CD4-positive, alpha-beta memory T cell (primary cell): Measurements from ENCODE around the gene ST3GAL3. TPM values are rescaled to one million over a fixed set of nuclear protein-coding genes. Genes with fewer than 3 reads are reported as not detected.

Experiments
- CTCF ChIA-PET: fragments of 350-600 bp; sonication (Branson Sonifier 250); formaldehyde crosslinking; loops from one replicate; lab custom pipeline; 2021; ENCODE audit warnings: inconsistent platforms; ENCODE audit not compliant: partially characterized antibody; lab: Charles Lee
- POLR2A ChIA-PET: fragments of 350-600 bp; sonication (Branson Sonifier 250); formaldehyde crosslinking; loops from one replicate; lab custom pipeline; 2021; ENCODE audit not compliant: partially characterized antibody; lab: Charles Lee
- DNase-seq, 5 donors: peaks; one replicate each; pipeline versions ENCODE4 v3.0.0 to v3.0.0-alpha.2; 2020 to 2022; ENCODE audit warnings: mixed read lengths in 1 of 5
- H3K27ac ChIP-seq: one replicate; pipeline ENCODE4 v1.7.0; 2013; ENCODE audit warnings: low read depth, low read length
- H3K27me3 ChIP-seq: 2 replicates; pipeline ENCODE4 v1.7.0; 2013; ENCODE audit warnings: mild to moderate bottlenecking, low read length, moderate library complexity; ENCODE audit not compliant: insufficient read depth
- H3K36me3 ChIP-seq: 2 replicates; pipeline ENCODE4 v1.7.0; 2013; ENCODE audit warnings: mild to moderate bottlenecking, low read length, moderate library complexity; ENCODE audit not compliant: insufficient read depth
- H3K4me1 ChIP-seq: 2 replicates; pipeline ENCODE4 v1.7.0; 2013; ENCODE audit warnings: mild to moderate bottlenecking, low read length, moderate library complexity; ENCODE audit not compliant: insufficient read depth
- H3K4me3 ChIP-seq, 2 donors: one replicate each; pipeline ENCODE4 v1.7.0; 2013; ENCODE audit warnings: low read length in 2 of 2, mild to moderate bottlenecking in 1 of 2
- H3K9me3 ChIP-seq, 2 donors: one replicate each; pipeline ENCODE4 v1.7.0; 2013; ENCODE audit warnings: low read length in 2 of 2, control low read depth in 1 of 2; ENCODE audit not compliant: control insufficient read depth in 1 of 2
- H3K27ac Mint-ChIP-seq, 7 donors: one replicate each; pipeline ENCODE4 v1.8.0; 2020 to 2021; ENCODE audit warnings: mixed read lengths in 7 of 7, mild to moderate bottlenecking in 6 of 7, inconsistent platforms in 3 of 7, moderate library complexity in 3 of 7
- H3K27me3 Mint-ChIP-seq, 2 donors: one replicate each; pipeline ENCODE4 v1.8.0; 2020 to 2021; ENCODE audit warnings: mixed read lengths in 2 of 2
- H3K36me3 Mint-ChIP-seq, 2 donors: one replicate each; pipeline ENCODE4 v1.8.0; 2020 to 2021; ENCODE audit warnings: mixed read lengths in 2 of 2, inconsistent platforms in 1 of 2, mild to moderate bottlenecking in 1 of 2
- H3K4me1 Mint-ChIP-seq, 4 donors: one replicate each; pipeline ENCODE4 v1.8.0; 2020 to 2021; ENCODE audit warnings: mixed read lengths in 4 of 4, mild to moderate bottlenecking in 1 of 4
- H3K4me3 Mint-ChIP-seq, 8 donors: one replicate each; pipeline ENCODE4 v1.8.0; 2020 to 2021; ENCODE audit warnings: mixed read lengths in 8 of 8, mild to moderate bottlenecking in 7 of 8, moderate library complexity in 6 of 8, inconsistent platforms in 3 of 8
- H3K9me3 Mint-ChIP-seq, 8 donors: one replicate each; pipeline ENCODE4 v1.8.0; 2020 to 2021; ENCODE audit warnings: mixed read lengths in 8 of 8, mild to moderate bottlenecking in 5 of 8, inconsistent platforms in 3 of 8, moderate library complexity in 1 of 8
- intact Hi-C: fragments of 100-400 bp; cut with micrococcal nuclease; formaldehyde crosslinking; loops from one replicate; pipeline ENCODE4 v1.15.1; 2023
- polyA plus RNA-seq, 2 donors: library from polyadenylated mRNA; unstranded; fragments of 300-500 nt; fragmentation: Illumina TruSeq; gene quantifications; one replicate each; pipeline ENCODE4 v1.2.3, GENCODE V29; 2021
- total RNA-seq, 2 experiments: library from RNA; stranded (reverse); gene quantifications; one replicate each; pipeline ENCODE4 v1.2.3, GENCODE V29; 2021

ST3GAL3 gene
- total and polyA plus RNA-seq, 4 experiments from 2014 or later = 6.1 to 29.6 (median 16.3) TPM

DNA sequence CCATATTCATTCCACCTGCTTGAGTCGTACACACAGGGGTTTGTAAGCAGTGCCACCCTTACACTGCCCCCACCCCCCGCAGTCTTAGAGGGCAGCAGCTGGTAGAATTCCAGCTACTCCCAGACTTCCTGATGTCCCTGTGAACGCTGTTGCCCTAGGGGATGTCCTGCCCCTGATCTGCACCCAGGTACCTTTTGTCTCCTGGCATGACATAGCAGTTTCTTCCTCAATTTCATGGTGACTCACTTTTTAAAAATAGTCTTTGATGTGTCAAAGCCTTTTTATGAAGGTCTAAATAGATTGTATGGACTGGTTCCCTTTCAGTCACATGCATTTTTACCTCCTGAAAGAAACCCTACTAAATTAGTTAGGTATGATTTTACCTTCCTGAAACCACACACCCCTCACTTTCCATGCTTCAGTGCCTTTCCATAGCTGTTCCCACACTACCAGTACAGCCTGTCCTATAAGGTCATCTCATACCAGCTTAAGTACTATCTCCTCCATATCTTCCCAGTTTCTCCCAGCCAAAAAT is 76.4 kb downstream of the ST3GAL3 start:
- H3K36me3 Mint-ChIP-seq = peaks cover 19 to 37% of the 10 kb centered on the region in 2 donors
- H3K27ac ChIP-seq = no peak overlapping the region
- no peaks in the 10 kb centered on the region for H3K27me3 ChIP-seq
- no peaks in the 10 kb centered on the region for H3K27me3 Mint-ChIP-seq
- intact Hi-C loops = no loop called here
- no peak overlapping the region for H3K4me3 ChIP-seq
- no peaks in the 10 kb centered on the region for H3K9me3 ChIP-seq
- no peak for DNase-seq
- H3K36me3 ChIP-seq = no peaks in the 10 kb centered on the region
- no peak overlapping the region for H3K4me3 Mint-ChIP-seq
- ChIA-PET POLR2A (no interaction called here), CTCF (interaction anchor here (2.6 kb wide), 1 partner anchor 20 kb away, joined by 11 read pairs; no protein-coding TSS in a partner anchor)
- no peaks in the 10 kb centered on the region for H3K4me1 ChIP-seq
- peaks cover 0 to 12% (median 0%) of the 10 kb centered on the region in 4 donors for H3K4me1 Mint-ChIP-seq
- peaks cover 3 to 27% (median 18%) of the 10 kb centered on the region in 8 donors for H3K9me3 Mint-ChIP-seq
- H3K27ac Mint-ChIP-seq = peak overlapping the region in 1 of 7 donors; percentile 20

DNA sequence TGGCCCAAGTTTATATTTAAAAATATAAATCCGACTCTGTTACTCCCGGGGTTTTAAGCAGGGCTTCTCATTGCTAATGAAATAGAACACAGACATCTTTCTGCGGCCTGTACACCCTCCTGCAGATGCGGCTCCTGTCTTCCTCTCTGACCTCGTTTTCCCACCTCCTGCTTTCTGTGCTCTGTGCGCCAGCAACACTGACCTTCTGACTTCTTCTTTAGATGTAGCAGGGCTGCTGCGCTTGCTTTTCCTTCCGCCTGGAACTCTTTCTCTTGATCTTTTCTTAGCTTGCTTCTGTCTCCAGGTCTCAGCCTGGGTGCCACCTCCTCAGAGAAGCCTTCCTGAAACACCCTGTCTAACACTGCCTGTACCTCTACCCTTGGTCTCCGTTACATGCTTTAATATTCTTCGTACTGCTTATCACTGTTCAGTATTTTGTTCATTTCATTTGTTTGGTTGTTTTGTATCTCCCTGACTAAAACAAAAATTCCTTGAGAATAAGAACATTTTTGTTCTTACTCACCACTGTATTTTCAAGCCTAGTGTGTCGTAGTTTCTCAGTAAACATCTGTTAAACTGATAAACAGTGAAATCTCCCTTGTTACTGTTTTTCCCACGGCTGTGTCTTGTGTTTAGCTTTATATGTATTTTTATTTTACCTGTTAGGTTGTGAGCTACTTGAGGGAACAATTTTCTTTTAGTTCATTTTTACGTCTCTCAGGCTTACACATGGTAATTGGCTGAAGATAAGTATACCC is 79.0 kb downstream of the ST3GAL3 start:
- H3K27me3 ChIP-seq = no peaks in the 10 kb centered on the region
- H3K9me3 ChIP-seq = no peaks in the 10 kb centered on the region
- H3K4me1 Mint-ChIP-seq = peaks cover 5 to 12% (median 10%) of the 10 kb centered on the region in 4 donors
- peaks cover 0 to 3% (median 0%) of the 10 kb centered on the region in 8 donors for H3K9me3 Mint-ChIP-seq
- no peaks in the 10 kb centered on the region for H3K27me3 Mint-ChIP-seq
- ChIA-PET POLR2A (no interaction called here), CTCF (interaction anchor here (0.8 kb wide), 1 partner anchor 23 kb away, joined by 6 read pairs; no protein-coding TSS in a partner anchor)
- H3K4me1 ChIP-seq = peaks cover 18% of the 10 kb centered on the region
- DNase-seq = no peak
- H3K27ac Mint-ChIP-seq = no peak overlapping the region
- no peak overlapping the region for H3K4me3 ChIP-seq
- intact Hi-C loops = no loop called here
- H3K27ac ChIP-seq = no peak overlapping the region
- H3K36me3 Mint-ChIP-seq = peaks cover 2 to 15% of the 10 kb centered on the region in 2 donors
- H3K36me3 ChIP-seq = no peaks in the 10 kb centered on the region
- H3K4me3 Mint-ChIP-seq = no peak overlapping the region

- no peak overlapping the region for H3K4me3 Mint-ChIP-seq
- no peak overlapping the region for H3K27ac Mint-ChIP-seq
- H3K36me3 ChIP-seq = no peaks in the 10 kb centered on the region
- peaks cover 5 to 12% (median 10%) of the 10 kb centered on the region in 4 donors for H3K4me1 Mint-ChIP-seq
- no peak for DNase-seq
- no peaks in the 10 kb centered on the region for H3K9me3 Mint-ChIP-seq
- H3K27me3 Mint-ChIP-seq = no peaks in the 10 kb centered on the region
- H3K27ac ChIP-seq = no peak overlapping the region
- intact Hi-C loops = no loop called here
- H3K4me1 ChIP-seq = peaks cover 18% of the 10 kb centered on the region
- CTCF ChIA-PET = interaction anchor here (0.8 kb wide), 1 partner anchor 23 kb away, joined by 6 read pairs; no protein-coding TSS in a partner anchor
- POLR2A ChIA-PET = no interaction called here
- no peak overlapping the region for H3K4me3 ChIP-seq
- H3K9me3 ChIP-seq = no peaks in the 10 kb centered on the region
- H3K36me3 Mint-ChIP-seq = peaks cover 2 to 11% of the 10 kb centered on the region in 2 donors
- no peaks in the 10 kb centered on the region for H3K27me3 ChIP-seq
Measured at GRCh38 chr1:43786960-43787359, 79.6 kb downstream of the ST3GAL3 start.

DNA sequence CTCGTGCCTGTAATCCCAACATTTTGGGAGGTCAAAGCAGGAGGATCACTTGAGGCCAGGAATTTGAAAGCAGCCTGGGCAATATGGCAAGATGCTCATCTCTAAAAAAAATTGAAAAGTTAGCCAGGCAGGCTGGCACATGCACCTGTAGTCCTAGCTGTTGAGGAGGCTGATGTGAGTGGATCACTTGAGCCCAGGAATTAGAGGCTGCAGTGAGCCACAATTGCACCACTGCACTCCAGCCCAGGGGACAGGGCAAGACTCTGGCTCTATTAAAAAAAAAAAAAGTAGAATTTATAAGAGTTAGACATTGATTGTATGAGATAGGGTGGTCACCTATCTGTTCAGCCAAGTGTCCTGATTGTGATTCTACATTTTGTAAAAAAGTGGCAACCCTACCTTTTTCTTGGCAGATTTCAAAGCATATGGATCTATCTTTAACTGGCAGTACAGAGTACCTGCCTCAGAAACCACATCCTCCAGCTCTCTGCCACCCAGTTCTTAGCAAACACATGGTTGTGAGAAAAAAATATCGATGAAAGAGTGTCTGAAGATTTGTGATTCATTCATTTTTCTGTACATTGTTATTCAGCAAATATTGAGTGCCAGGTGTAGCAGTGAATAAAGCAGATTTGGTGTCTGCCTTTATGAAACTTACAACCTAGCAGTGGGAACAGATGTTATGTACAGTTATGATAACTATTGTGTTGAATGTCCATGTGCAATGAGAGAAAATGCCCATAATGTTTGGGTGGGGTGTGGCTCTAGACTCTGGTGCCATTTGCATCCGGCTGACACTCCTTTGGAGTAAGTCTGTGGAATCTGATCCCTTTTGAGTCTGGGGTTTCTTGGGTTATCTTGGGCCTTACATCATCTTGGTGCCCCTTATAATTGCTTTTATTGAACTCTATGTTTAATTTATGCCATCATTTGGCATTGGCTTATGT is 82.5 kb downstream of the ST3GAL3 start:
- H3K27ac Mint-ChIP-seq = peak overlapping the region in 2 of 7 donors; percentile 25 to 43
- Histone ChIP-seq H3K4me3 (no peak overlapping the region), H3K27me3 (no peaks in the 10 kb centered on the region), H3K9me3 (no peaks in the 10 kb centered on the region), H3K27ac (no peak overlapping the region), H3K4me1 (peaks cover 18% of the 10 kb centered on the region), H3K36me3 (no peaks in the 10 kb centered on the region)
- H3K4me3 Mint-ChIP-seq = no peak overlapping the region
- CTCF ChIA-PET = interaction anchor here (0.8 kb wide), 1 partner anchor 26 kb away, joined by 5 read pairs; no protein-coding TSS in a partner anchor
- intact Hi-C loops = no loop called here
- H3K4me1 Mint-ChIP-seq = peaks cover 5 to 12% (median 8%) of the 10 kb centered on the region in 4 donors
- DNase-seq = peak in 4 of 5 donors; percentile 9 to 31 (median 21)
- POLR2A ChIA-PET = no interaction called here
- no peaks in the 10 kb centered on the region for H3K27me3 Mint-ChIP-seq
- no peaks in the 10 kb centered on the region for H3K9me3 Mint-ChIP-seq
- peaks cover 14 to 22% of the 10 kb centered on the region in 2 donors for H3K36me3 Mint-ChIP-seq

DNA sequence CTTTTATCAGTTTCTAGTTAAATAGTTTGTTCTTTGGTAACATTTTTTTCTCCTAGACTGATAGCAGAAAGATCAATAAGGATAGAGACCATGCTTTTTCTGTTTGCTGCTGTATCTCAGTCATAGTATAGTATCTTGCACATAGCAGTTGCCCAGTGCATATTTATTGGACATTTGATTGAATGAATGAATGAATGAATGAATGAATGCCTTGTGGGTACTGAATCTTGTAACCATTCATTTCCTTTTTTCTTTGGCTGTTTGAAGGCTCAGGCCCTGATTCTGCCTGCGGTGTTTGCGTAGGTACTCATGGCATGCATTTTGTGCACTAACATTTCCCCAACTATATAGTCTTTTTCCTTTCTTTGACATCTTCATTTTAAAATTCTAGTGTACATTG is 83.9 kb downstream of the ST3GAL3 start:
- Histone ChIP-seq H3K27ac (no peak overlapping the region), H3K27me3 (no peaks in the 10 kb centered on the region), H3K9me3 (no peaks in the 10 kb centered on the region), H3K4me1 (peaks cover 18% of the 10 kb centered on the region), H3K4me3 (no peak overlapping the region), H3K36me3 (no peaks in the 10 kb centered on the region)
- H3K4me1 Mint-ChIP-seq = peaks cover 5 to 12% (median 8%) of the 10 kb centered on the region in 4 donors
- POLR2A ChIA-PET = no interaction called here
- H3K27me3 Mint-ChIP-seq = no peaks in the 10 kb centered on the region
- peaks cover 14 to 31% of the 10 kb centered on the region in 2 donors for H3K36me3 Mint-ChIP-seq
- H3K27ac Mint-ChIP-seq = peak overlapping the region in 1 of 7 donors; percentile 5
- CTCF ChIA-PET = interaction anchor here (0.8 kb wide), 1 partner anchor 28 kb away, joined by 5 read pairs; no protein-coding TSS in a partner anchor
- H3K9me3 Mint-ChIP-seq = peaks cover 0 to under 1% (median 0%) of the 10 kb centered on the region in 8 donors
- no peak overlapping the region for H3K4me3 Mint-ChIP-seq
- no peak for DNase-seq
- intact Hi-C loops = no loop called here

GRCh38 chr1:43796111-43796581 is 88.8 kb downstream of the ST3GAL3 start:
- ChIA-PET POLR2A (no interaction called here), CTCF (no interaction called here)
- no peak overlapping the region for H3K4me3 Mint-ChIP-seq
- Histone ChIP-seq H3K27me3 (no peaks in the 10 kb centered on the region), H3K4me1 (no peaks in the 10 kb centered on the region), H3K36me3 (no peaks in the 10 kb centered on the region), H3K9me3 (no peaks in the 10 kb centered on the region), H3K27ac (no peak overlapping the region), H3K4me3 (no peak overlapping the region)
- DNase-seq = no peak
- H3K9me3 Mint-ChIP-seq = peaks cover 0 to 3% (median 0%) of the 10 kb centered on the region in 8 donors
- intact Hi-C loops = no loop called here
- peaks cover 27 to 56% of the 10 kb centered on the region in 2 donors for H3K36me3 Mint-ChIP-seq
- no peaks in the 10 kb centered on the region for H3K4me1 Mint-ChIP-seq
- no peak overlapping the region for H3K27ac Mint-ChIP-seq
- H3K27me3 Mint-ChIP-seq = no peaks in the 10 kb centered on the region
